Measurements from ENCODE around the gene VAC14. TPM values are rescaled to one million over a fixed set of nuclear protein-coding genes. Genes with fewer than 3 reads are reported as not detected.

The VAC14 gene
- total RNA-seq, 1 donor from 2014 or later: 52.2 TPM

GRCh38 chr16:70715055-70715858, 85.7 kb downstream of the VAC14 start:
- Histone ChIP-seq H3K36me3 (no peaks in the 10 kb centered on the region), H3K27me3 (no peaks in the 10 kb centered on the region), H3K27ac (peak overlapping the region; percentile 56), H3K4me1 (peaks cover 24% of the 10 kb centered on the region), H3K4me3 (no peak overlapping the region), H3K9me3 (no peaks in the 10 kb centered on the region)
- intact Hi-C loops (cut with DNase I): no loop called here
- DNase-seq: peak; percentile 82
- peak; percentile 62 for ATAC-seq
- no peak for TF ChIP-seq CTCF (IDR thresholded peaks at IDR 0.05)

- intact Hi-C loops (cut with DNase I): no loop called here
- ATAC-seq (no peak), DNase-seq (no peak)
- H3K36me3 ChIP-seq: no peaks in the 10 kb centered on the region
- H3K4me1 ChIP-seq: peaks cover 30% of the 10 kb centered on the region
- no peak overlapping the region for H3K4me3 ChIP-seq
- TF ChIP-seq CTCF (IDR thresholded peaks at IDR 0.05): no peak
- H3K27me3 ChIP-seq: no peaks in the 10 kb centered on the region
- H3K27ac ChIP-seq: peak overlapping the region; percentile 56
- no peaks in the 10 kb centered on the region for H3K9me3 ChIP-seq
Measured at GRCh38 chr16:70714581-70715054, 86.3 kb downstream of the VAC14 start.

- no peaks in the 10 kb centered on the region for H3K36me3 ChIP-seq
- H3K27ac ChIP-seq: no peak overlapping the region
- DNase-seq (no peak), ATAC-seq (no peak)
- no peaks in the 10 kb centered on the region for H3K9me3 ChIP-seq
- no peak overlapping the region for H3K4me3 ChIP-seq
- H3K4me1 ChIP-seq: peaks cover 34% of the 10 kb centered on the region
- H3K27me3 ChIP-seq: no peaks in the 10 kb centered on the region
- no peak for TF ChIP-seq CTCF (IDR thresholded peaks at IDR 0.05)
- intact Hi-C loops (cut with DNase I): no loop called here
Measured at GRCh38 chr16:70713824-70714223, 87.1 kb downstream of the VAC14 start.

- ATAC-seq (no peak), DNase-seq (no peak)
- no peaks in the 10 kb centered on the region for H3K36me3 ChIP-seq
- intact Hi-C loops (cut with DNase I): no loop called here
- H3K4me1 ChIP-seq: peaks cover 34% of the 10 kb centered on the region
- no peaks in the 10 kb centered on the region for H3K9me3 ChIP-seq
- H3K27me3 ChIP-seq: no peaks in the 10 kb centered on the region
- H3K4me3 ChIP-seq: no peak overlapping the region
- no peak overlapping the region for H3K27ac ChIP-seq
- TF ChIP-seq CTCF (IDR thresholded peaks at IDR 0.05): no peak
Measured at GRCh38 chr16:70713342-70713741, 87.6 kb downstream of the VAC14 start.

GRCh38 chr16:70712942-70713341, 88.0 kb downstream of the VAC14 start:
- DNase-seq: no peak
- TF ChIP-seq CTCF (IDR thresholded peaks at IDR 0.05): no peak
- no peaks in the 10 kb centered on the region for H3K9me3 ChIP-seq
- intact Hi-C loops (cut with DNase I): no loop called here
- H3K27me3 ChIP-seq: no peaks in the 10 kb centered on the region
- no peaks in the 10 kb centered on the region for H3K36me3 ChIP-seq
- H3K27ac ChIP-seq: no peak overlapping the region
- H3K4me3 ChIP-seq: no peak overlapping the region
- peaks cover 35% of the 10 kb centered on the region for H3K4me1 ChIP-seq
- ATAC-seq: no peak

Data from upper lobe of right lung (tissue), 1 donor.